Measurements from ENCODE around the gene GHITM. TPM values are rescaled to one million over a fixed set of nuclear protein-coding genes. Genes with fewer than 3 reads are reported as not detected.

Gene GHITM, protein sequence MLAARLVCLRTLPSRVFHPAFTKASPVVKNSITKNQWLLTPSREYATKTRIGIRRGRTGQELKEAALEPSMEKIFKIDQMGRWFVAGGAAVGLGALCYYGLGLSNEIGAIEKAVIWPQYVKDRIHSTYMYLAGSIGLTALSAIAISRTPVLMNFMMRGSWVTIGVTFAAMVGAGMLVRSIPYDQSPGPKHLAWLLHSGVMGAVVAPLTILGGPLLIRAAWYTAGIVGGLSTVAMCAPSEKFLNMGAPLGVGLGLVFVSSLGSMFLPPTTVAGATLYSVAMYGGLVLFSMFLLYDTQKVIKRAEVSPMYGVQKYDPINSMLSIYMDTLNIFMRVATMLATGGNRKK
- 184 to 216 TPM (median 196 TPM) in 5 replicates for total RNA-seq (2022; extraction: Qiagen RNA extraction; ENCODE audit: low read depth)

DNA sequence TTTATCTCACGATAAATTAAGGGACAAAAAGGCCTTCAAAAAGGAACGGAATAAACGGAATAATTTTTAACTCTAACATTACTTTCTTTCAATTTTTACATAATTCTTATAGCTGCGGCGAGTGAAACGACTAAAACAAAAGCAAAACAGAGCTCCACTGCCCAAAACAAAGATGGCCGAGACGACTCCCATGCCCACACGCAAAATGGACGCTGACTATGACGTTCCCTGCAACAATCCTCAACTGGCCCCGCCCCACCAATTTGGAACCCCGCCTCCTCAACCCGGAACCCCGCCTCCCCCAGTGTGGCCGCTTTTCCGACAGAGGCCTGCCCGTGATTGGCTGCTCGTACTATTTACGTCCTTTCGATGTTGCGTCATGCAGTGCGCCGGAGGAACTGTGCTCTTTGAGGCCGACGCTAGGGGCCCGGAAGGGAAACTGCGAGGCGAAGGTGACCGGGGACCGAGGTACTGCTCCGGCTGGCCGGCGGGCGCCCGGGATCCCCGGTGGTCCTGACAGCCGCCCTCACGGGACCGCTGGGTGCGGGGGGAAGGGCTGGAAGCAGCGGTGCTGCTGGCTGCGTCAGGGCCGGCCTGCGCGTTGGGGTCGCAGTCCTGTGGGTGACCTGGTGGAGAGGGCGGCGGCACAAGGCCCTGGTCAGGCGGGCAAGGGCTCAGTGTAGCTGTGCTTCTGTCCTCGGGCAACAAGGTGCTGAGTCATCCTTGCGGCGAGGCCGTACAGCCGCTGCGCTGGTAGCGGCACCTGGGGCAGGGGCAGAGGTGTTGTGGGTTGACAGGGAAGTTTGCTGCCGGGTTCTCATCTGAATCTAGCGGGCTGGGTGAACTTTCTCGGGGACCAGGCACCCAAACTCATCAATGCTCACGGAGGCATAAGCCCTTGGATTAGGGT lies at the start of gene GHITM:
GHITM (plus strand) TSS at position 384 of the 910 bp plus-strand sequence. CDS start 1,992 bp downstream, outside the sequence.

DNA sequence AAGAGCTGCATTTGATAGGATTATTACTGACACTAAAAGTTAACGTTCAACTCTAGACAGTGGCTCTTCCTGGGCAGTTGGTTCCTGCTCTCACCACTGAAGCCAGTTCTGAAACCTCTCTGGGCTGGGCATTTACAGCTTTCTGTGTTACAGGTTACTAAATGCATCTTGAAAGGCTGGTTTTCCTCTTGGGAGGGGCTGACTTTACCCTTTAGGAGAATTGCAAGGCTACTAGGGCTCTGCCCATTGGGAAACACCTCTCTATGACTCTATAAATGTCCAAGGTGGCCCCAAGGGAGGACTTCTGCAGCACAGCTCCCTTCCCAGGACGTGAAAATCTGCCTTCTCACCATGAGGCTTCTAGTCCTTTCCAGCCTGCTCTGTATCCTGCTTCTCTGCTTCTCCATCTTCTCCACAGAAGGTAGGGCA lies 34.2 kb downstream of the GHITM start, which contains the start of gene GPR15LG:
GPR15LG (plus strand) TSS at position 301 of the 429 bp plus-strand sequence; CDS start at position 352, 51 bp downstream.

DNA sequence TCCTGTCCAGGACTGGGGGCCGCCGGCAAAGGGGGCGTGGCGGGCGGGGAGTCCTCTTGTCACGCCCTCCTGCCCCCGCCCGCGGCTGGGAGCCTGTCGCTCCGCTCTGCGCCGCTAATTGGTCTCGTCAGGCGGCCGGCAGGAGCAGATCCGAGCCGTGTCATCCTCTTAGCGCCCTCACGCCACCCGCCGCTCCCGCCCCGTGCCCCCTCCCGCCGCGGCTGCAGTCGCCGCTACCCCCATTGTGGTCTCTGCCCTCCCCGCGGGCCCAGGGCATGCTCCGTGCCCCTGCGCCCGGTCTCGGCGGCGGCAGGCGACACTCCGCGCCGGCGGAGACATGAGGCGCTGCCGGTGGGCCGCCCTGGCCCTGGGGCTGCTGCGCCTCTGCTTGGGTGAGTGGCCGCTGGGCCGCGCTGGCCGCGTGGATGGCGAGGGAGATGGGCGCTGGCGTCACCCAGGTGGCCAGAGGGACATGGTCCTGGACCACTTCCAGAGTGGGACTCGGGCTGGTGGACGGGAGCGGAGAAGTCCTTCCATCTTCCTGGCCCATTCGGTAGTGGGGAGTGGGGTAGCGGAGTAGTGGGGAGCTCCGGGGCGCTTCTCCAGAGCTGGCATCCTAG lies 55.2 kb downstream of the GHITM start, which contains the start of gene CDHR1:
CDHR1 (plus strand) TSS at position 114 of the 620 bp plus-strand sequence; CDS start at position 338, 224 bp downstream.

Other genes starting within 250 kb of the GHITM start
- gene GPR15LG, start 34.3 kb downstream of the GHITM start, total RNA-seq (2022; extraction: Qiagen RNA extraction; ENCODE audit: low read depth): not detected in 5 replicates
- 0.06 to 0.14 TPM (median 0.10 TPM) in 4 of 5 replicates, not detected in the other for gene CDHR1, start 55.0 kb downstream of the GHITM start, total RNA-seq (2022; extraction: Qiagen RNA extraction; ENCODE audit: low read depth)
- not detected in 5 replicates for gene LRIT2, start 86.0 kb downstream of the GHITM start, total RNA-seq (2022; extraction: Qiagen RNA extraction; ENCODE audit: low read depth)
- gene LRIT1, start 102.0 kb downstream of the GHITM start, total RNA-seq (2022; extraction: Qiagen RNA extraction; ENCODE audit: low read depth): not detected in 5 replicates
- not detected in 5 replicates for gene RGR, start 105.5 kb downstream of the GHITM start, total RNA-seq (2022; extraction: Qiagen RNA extraction; ENCODE audit: low read depth)
- 9.4 to 12.6 TPM (median 11.0 TPM) in 5 replicates for gene CCSER2, start 189.1 kb downstream of the GHITM start, total RNA-seq (2022; extraction: Qiagen RNA extraction; ENCODE audit: low read depth)